Measurements from ENCODE around the gene COL28A1.

GRCh38 chr7:7562736-7563135, 27.1 kb upstream of the COL28A1 start:
- TF ChIP-seq, protein P1, sequence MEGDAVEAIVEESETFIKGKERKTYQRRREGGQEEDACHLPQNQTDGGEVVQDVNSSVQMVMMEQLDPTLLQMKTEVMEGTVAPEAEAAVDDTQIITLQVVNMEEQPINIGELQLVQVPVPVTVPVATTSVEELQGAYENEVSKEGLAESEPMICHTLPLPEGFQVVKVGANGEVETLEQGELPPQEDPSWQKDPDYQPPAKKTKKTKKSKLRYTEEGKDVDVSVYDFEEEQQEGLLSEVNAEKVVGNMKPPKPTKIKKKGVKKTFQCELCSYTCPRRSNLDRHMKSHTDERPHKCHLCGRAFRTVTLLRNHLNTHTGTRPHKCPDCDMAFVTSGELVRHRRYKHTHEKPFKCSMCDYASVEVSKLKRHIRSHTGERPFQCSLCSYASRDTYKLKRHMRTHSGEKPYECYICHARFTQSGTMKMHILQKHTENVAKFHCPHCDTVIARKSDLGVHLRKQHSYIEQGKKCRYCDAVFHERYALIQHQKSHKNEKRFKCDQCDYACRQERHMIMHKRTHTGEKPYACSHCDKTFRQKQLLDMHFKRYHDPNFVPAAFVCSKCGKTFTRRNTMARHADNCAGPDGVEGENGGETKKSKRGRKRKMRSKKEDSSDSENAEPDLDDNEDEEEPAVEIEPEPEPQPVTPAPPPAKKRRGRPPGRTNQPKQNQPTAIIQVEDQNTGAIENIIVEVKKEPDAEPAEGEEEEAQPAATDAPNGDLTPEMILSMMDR (IDR thresholded peaks at IDR 0.05; ENCODE audit: low read length), result no peak
- no peak for TF ChIP-seq EZH2 (IDR thresholded peaks at IDR 0.05; ENCODE audit: borderline replicate concordance, low read length)

All from OCI-LY1 (cell line).